Effector memory CD8-positive, alpha-beta T cell (primary cell): ENCODE measurements around the gene ZFAND3.
A peak's percentile ranks its signal among the peaks of the same experiment; 100 is the strongest.

Experiments used
- ATAC-seq: fragments of 150-1000 bp; cut with Tn5 transposase; replicated peaks from 2 replicates; pipeline ENCODE4 v1.10.0; 2021; ENCODE audit warnings: mild to moderate bottlenecking, moderate library complexity
- DNase-seq, 3 experiments: peaks; one replicate each; pipeline ENCODE4 v3.0.0; 2021
- H3K27ac Mint-ChIP-seq, 2 donors: one replicate each; pipeline ENCODE4 v1.8.0; 2022; ENCODE audit warnings: mild to moderate bottlenecking in 2 of 2, mixed read lengths in 2 of 2, moderate library complexity in 2 of 2
- H3K27me3 Mint-ChIP-seq, 2 donors: one replicate each; pipeline ENCODE4 v1.8.0; 2022; ENCODE audit warnings: mixed read lengths in 2 of 2
- H3K36me3 Mint-ChIP-seq: one replicate; pipeline ENCODE4 v1.8.0; 2022; ENCODE audit warnings: mild to moderate bottlenecking, moderate library complexity, mixed read lengths; ENCODE audit not compliant: insufficient read depth
- H3K4me1 Mint-ChIP-seq, 2 donors: one replicate each; pipeline ENCODE4 v1.8.0; 2022; ENCODE audit warnings: low read depth in 2 of 2, mixed read lengths in 2 of 2
- H3K4me3 Mint-ChIP-seq, 2 donors: one replicate each; pipeline ENCODE4 v1.8.0; 2022; ENCODE audit warnings: mild to moderate bottlenecking in 2 of 2, mixed read lengths in 2 of 2, moderate library complexity in 2 of 2
- H3K9me3 Mint-ChIP-seq, 2 donors: one replicate each; pipeline ENCODE4 v1.8.0; 2022; ENCODE audit warnings: mixed read lengths in 2 of 2

The ZFAND3 gene

GRCh38 chr6:37785663-37786270 is 33.8 kb upstream of the ZFAND3 start:
- H3K36me3 Mint-ChIP-seq, result no peaks in the 10 kb centered on the region
- ATAC-seq, result no peak

GRCh38 chr6:37787216-37787615 is 32.3 kb upstream of the ZFAND3 start:
- ATAC-seq (no peak), DNase-seq (no peak)
- peaks cover 16 to 19% of the 10 kb centered on the region in 2 donors for H3K4me1 Mint-ChIP-seq
- no peak overlapping the region for H3K4me3 Mint-ChIP-seq
- H3K27ac Mint-ChIP-seq, result no peak overlapping the region
- H3K36me3 Mint-ChIP-seq, result peaks cover 3% of the 10 kb centered on the region
- no peaks in the 10 kb centered on the region for H3K9me3 Mint-ChIP-seq
- H3K27me3 Mint-ChIP-seq, result peaks cover 38% of the 10 kb centered on the region in 2 donors

More at GRCh38 chr6:37785663-37786270, 33.8 kb upstream of the ZFAND3 start:
- Mint-ChIP-seq H3K4me3 (no peak overlapping the region), H3K27ac (no peak overlapping the region), H3K27me3 (peaks cover 38% of the 10 kb centered on the region in 2 donors), H3K9me3 (no peaks in the 10 kb centered on the region), H3K4me1 (peaks cover 7 to 13% of the 10 kb centered on the region in 2 donors)
- no peak for DNase-seq

- peaks cover 3% of the 10 kb centered on the region for H3K36me3 Mint-ChIP-seq
- H3K27me3 Mint-ChIP-seq, result peaks cover 30 to 35% of the 10 kb centered on the region in 2 donors
- no peaks in the 10 kb centered on the region for H3K9me3 Mint-ChIP-seq
- DNase-seq (no peak), ATAC-seq (no peak)
- peaks cover 16 to 17% of the 10 kb centered on the region in 2 donors for H3K4me1 Mint-ChIP-seq
- no peak overlapping the region for H3K4me3 Mint-ChIP-seq
- H3K27ac Mint-ChIP-seq, result no peak overlapping the region
These were observed 31.3 kb upstream of the ZFAND3 start for GRCh38 chr6:37788259-37788658.

GRCh38 chr6:37791156-37791919 is 28.2 kb upstream of the ZFAND3 start:
- Mint-ChIP-seq H3K27me3 (peaks cover 0 to 9% of the 10 kb centered on the region in 2 donors), H3K9me3 (no peaks in the 10 kb centered on the region), H3K4me1 (peaks cover 7 to 9% of the 10 kb centered on the region in 2 donors), H3K27ac (peak overlapping the region in 1 of 2 donors; percentile 50), H3K36me3 (peaks cover 3% of the 10 kb centered on the region), H3K4me3 (no peak overlapping the region)
- DNase-seq (peak; percentile 67 to 72 (median 68)), ATAC-seq (peak; percentile 100)

GRCh38 chr6:37792457-37793033 is 27.0 kb upstream of the ZFAND3 start:
- no peak for DNase-seq
- H3K36me3 Mint-ChIP-seq, result peaks cover 3% of the 10 kb centered on the region
- peaks cover 0 to 9% of the 10 kb centered on the region in 2 donors for H3K27me3 Mint-ChIP-seq
- peaks cover 7 to 9% of the 10 kb centered on the region in 2 donors for H3K4me1 Mint-ChIP-seq
- no peak for ATAC-seq
- no peak overlapping the region for H3K27ac Mint-ChIP-seq
- H3K9me3 Mint-ChIP-seq, result no peaks in the 10 kb centered on the region
- H3K4me3 Mint-ChIP-seq, result no peak overlapping the region

GRCh38 chr6:37793067-37793466 is 26.5 kb upstream of the ZFAND3 start:
- DNase-seq (no peak), ATAC-seq (no peak)
- Mint-ChIP-seq H3K27me3 (peaks cover 0 to 9% of the 10 kb centered on the region in 2 donors), H3K4me1 (peaks cover 7 to 9% of the 10 kb centered on the region in 2 donors), H3K36me3 (peaks cover 3% of the 10 kb centered on the region), H3K4me3 (no peak overlapping the region), H3K27ac (no peak overlapping the region), H3K9me3 (no peaks in the 10 kb centered on the region)

GRCh38 chr6:37794825-37795224 is 24.7 kb upstream of the ZFAND3 start:
- H3K4me3 Mint-ChIP-seq, result no peak overlapping the region
- H3K4me1 Mint-ChIP-seq, result peaks cover 7 to 9% of the 10 kb centered on the region in 2 donors
- peaks cover 0 to 9% of the 10 kb centered on the region in 2 donors for H3K27me3 Mint-ChIP-seq
- H3K9me3 Mint-ChIP-seq, result no peaks in the 10 kb centered on the region
- ATAC-seq, result no peak
- no peak for DNase-seq
- peaks cover 3% of the 10 kb centered on the region for H3K36me3 Mint-ChIP-seq
- no peak overlapping the region for H3K27ac Mint-ChIP-seq

GRCh38 chr6:37798436-37799262 is 20.9 kb upstream of the ZFAND3 start:
- DNase-seq, result no peak
- H3K4me1 Mint-ChIP-seq, result no peaks in the 10 kb centered on the region
- no peak for ATAC-seq
- H3K9me3 Mint-ChIP-seq, result no peaks in the 10 kb centered on the region
- peaks cover 0 to under 1% of the 10 kb centered on the region in 2 donors for H3K27me3 Mint-ChIP-seq
- no peak overlapping the region for H3K27ac Mint-ChIP-seq
- no peak overlapping the region for H3K4me3 Mint-ChIP-seq
- peaks cover 6% of the 10 kb centered on the region for H3K36me3 Mint-ChIP-seq

GRCh38 chr6:37799263-37799644 is 20.3 kb upstream of the ZFAND3 start:
- no peak for ATAC-seq
- H3K9me3 Mint-ChIP-seq, result no peaks in the 10 kb centered on the region
- no peak for DNase-seq
- no peaks in the 10 kb centered on the region for H3K27me3 Mint-ChIP-seq
- no peak overlapping the region for H3K27ac Mint-ChIP-seq
- H3K4me3 Mint-ChIP-seq, result no peak overlapping the region
- H3K36me3 Mint-ChIP-seq, result peaks cover 7% of the 10 kb centered on the region
- peaks cover 2% of the 10 kb centered on the region in 2 donors for H3K4me1 Mint-ChIP-seq

GRCh38 chr6:37800703-37801604 is 18.6 kb upstream of the ZFAND3 start:
- H3K4me1 Mint-ChIP-seq, result peaks cover 2 to 5% of the 10 kb centered on the region in 2 donors
- H3K4me3 Mint-ChIP-seq, result no peak overlapping the region
- no peaks in the 10 kb centered on the region for H3K9me3 Mint-ChIP-seq
- H3K36me3 Mint-ChIP-seq, result peaks cover 7% of the 10 kb centered on the region
- no peaks in the 10 kb centered on the region for H3K27me3 Mint-ChIP-seq
- DNase-seq, result no peak
- H3K27ac Mint-ChIP-seq, result no peak overlapping the region
- no peak for ATAC-seq

- H3K9me3 Mint-ChIP-seq, result no peaks in the 10 kb centered on the region
- no peak for ATAC-seq
- H3K27me3 Mint-ChIP-seq, result no peaks in the 10 kb centered on the region
- peaks cover 7% of the 10 kb centered on the region for H3K36me3 Mint-ChIP-seq
- H3K4me3 Mint-ChIP-seq, result no peak overlapping the region
- no peak for DNase-seq
- peaks cover 2 to 5% of the 10 kb centered on the region in 2 donors for H3K4me1 Mint-ChIP-seq
- no peak overlapping the region for H3K27ac Mint-ChIP-seq
These were observed 18.0 kb upstream of the ZFAND3 start for GRCh38 chr6:37801605-37801940.

- H3K4me3 Mint-ChIP-seq, result no peak overlapping the region
- ATAC-seq (no peak), DNase-seq (no peak)
- no peaks in the 10 kb centered on the region for H3K9me3 Mint-ChIP-seq
- peaks cover 7% of the 10 kb centered on the region for H3K36me3 Mint-ChIP-seq
- peaks cover 2 to 5% of the 10 kb centered on the region in 2 donors for H3K4me1 Mint-ChIP-seq
- H3K27me3 Mint-ChIP-seq, result peaks cover 4 to 5% of the 10 kb centered on the region in 2 donors
- no peak overlapping the region for H3K27ac Mint-ChIP-seq
These were observed 16.7 kb upstream of the ZFAND3 start for GRCh38 chr6:37802810-37803209.
